GM19025 (cell line): ENCODE data around the gene IRF2.

Experiments used
- ATAC-seq: cut with Tn5 transposase; IDR thresholded peaks from one replicate; pipeline ENCODE4 v1.9.1; 2021; ENCODE audit warnings: mild to moderate bottlenecking, low read depth, moderate library complexity; ENCODE audit not compliant: unreplicated experiment

Gene IRF2

GRCh38 chr4:184451726-184452125 is 22.6 kb downstream of the IRF2 start:
- no peak for ATAC-seq

DNA sequence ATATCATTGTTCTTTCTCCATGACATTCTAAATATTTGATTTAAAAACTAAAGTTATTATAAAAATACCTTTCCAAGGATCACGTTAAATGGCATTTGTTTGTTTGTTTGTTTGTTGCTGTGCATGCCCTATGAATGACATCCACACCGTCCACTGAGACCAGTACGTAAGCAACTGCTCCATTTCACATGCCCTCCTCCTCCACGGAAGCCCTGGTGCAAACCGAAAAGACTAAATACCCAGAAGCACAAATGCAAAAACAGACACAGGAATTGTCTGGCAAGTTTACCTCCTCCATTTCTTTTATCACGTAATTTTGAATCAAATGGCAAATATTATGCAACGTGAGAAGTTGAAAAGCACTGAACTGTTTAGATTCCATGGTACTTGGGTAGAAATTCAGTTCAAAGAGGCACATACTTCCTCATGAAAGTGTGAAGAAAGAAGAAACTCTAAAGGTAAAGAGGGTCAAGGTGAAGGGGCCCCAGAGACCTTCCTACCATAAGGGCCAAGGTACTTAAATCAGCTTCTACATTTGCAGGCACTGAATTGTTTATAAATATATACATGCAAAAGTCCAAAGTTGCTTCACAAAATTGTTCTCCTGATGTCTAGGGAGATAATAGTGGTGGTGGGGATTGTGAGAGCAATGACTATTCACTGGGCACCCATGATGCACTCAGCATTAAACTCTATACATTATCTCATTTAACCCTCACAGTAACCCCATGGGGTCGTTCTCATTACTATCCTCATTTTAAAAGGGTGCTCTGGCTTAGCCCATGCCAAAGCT is 23.4 kb downstream of the IRF2 start:
- no peak for ATAC-seq

DNA sequence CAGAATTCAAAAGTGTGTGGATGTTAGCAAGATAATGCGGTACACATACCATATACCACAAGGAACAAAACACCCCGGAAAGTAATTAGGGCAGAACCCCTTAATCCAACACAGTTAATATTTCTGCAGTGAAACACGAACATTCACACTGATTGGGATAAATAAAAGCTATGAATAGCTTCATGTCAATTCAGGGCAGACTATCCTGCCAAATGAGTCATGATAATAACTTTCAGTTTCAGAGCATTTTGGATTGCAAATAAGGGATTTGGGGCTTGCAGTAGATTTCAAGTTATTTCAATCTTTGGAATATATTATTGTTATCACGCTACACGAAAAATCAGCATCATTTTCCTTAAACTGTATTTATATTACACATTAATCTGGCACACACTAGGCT is 24.3 kb downstream of the IRF2 start:
- no peak for ATAC-seq

DNA sequence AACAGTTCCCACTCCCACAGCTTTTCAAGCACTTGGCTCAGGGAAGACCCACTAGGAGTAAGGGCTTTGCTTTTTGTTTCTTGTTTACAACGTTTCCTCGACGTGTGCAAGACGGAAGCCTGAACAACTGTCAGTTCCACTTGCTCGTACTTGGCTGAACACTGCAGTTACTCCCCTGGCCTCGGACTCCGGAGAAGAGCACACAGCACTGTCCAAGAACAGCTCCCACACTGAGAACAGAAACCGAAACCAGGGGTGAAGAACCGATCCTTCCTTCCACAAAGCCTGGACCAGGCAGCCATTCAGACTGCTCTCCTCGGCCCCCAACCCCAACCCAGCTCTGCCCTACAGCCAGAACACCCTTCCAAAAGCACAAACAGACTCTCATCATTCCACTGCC is 25.5 kb downstream of the IRF2 start:
- no peak for ATAC-seq

GRCh38 chr4:184448141-184448540 is 26.2 kb downstream of the IRF2 start:
- ATAC-seq: no peak

- ATAC-seq: no peak
These were observed 26.7 kb downstream of the IRF2 start for GRCh38 chr4:184447664-184448063.

DNA sequence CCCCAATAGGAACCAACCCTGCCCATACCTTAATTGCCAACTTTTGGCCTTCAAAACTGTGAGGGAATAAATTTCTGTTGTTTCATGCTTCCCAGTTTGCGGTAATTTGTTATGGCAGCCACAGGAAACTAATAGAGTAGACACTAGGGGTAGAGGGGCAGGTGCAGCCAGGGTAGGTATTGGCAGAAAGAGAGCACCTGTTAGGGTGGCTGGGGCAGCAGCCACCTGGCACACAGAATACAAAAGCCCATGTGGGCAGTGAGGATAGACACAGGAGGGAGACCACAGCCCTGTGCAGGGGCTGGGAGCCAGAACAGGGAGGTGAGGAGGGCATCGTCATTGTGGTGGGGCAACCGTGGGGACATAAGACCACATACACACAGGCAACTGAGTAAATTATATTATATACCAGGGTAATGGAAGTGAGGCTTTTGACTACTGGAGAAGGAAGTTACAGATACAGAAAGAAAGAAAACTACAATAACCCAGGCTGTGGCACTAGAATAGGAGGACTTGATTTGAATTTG is 28.2 kb downstream of the IRF2 start:
- no peak for ATAC-seq

- ATAC-seq: no peak
These were observed 29.4 kb downstream of the IRF2 start for GRCh38 chr4:184444953-184445309.

DNA sequence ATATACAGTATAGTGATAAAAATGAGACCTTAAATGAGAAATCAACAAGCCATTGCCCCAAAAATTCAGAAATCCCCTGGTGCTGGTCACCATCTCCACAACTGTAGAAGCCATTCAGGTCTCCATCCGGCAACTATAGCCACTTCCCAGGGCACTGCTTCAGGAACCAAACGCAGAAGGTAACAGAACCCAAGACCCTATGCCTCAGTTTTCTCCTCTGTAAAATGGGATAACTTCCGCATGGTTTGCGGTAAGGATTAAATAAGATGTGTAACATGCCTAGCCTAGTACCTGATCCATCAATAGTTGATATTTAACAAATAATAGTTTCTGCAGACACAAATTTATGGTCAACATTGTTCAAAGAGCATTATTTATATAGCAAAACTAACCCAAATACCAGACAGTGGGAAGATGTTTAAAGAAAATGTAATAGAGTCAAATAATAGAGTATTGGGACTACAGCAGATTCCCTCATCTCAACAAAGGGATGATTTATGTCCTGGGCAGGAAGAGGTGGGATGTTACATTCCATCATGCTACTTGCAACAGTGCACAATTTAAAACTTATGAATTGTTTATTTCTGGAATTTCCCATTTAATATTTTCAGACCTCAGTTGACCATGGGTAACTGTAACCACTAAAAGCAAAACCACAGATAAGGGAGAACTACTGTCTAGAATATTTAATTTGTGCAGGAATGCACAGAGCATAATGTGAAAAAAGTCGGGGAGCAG is 30.0 kb downstream of the IRF2 start:
- ATAC-seq: no peak

- ATAC-seq: no peak
These were observed 31.0 kb downstream of the IRF2 start for GRCh38 chr4:184443318-184443717.

- ATAC-seq: no peak
These were observed 32.1 kb downstream of the IRF2 start for GRCh38 chr4:184442314-184442635.

DNA sequence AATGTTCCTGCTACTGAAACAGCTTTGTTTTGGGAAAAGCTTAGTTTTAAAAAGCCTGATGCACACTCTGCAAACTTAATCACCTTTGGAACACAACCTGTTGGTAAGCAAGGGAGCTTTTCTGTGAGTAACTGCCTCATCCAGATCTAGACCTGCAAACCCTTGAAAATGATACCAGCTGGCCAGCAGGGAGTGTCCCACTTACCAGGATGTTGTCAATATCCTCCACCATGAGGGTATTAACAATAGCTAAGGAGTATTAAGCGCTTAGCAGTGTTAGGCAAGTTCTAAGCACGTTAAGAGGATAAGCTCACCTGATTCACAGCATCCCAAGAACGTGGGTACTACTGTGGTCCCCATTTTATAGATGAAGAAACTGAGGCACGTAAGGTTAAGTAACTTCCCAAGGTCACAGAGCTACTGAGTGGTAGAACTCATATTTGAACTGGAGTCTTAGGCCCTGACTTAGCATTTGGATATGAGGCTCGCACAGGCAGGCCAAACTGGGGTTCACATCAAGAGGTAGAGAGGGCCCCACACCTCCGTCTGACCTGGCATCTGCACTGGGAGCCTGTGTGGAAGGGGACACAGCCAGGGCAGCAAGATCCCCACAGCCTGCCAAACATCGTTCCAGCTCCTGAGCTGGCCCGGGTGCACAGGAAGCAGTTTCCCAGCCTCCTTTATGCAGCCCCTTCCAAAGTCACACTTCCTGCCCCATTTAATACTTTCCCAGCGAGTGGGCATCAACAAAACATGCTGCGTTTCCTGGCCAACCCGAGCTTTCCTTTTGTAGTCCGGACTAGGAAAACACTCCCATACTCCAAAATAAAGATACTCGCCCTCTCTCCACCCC is 32.7 kb downstream of the IRF2 start:
- ATAC-seq: no peak

- no peak for ATAC-seq
These were observed 33.6 kb downstream of the IRF2 start for GRCh38 chr4:184440595-184441358.

GRCh38 chr4:184439856-184440594 is 34.3 kb downstream of the IRF2 start:
- no peak for ATAC-seq

- no peak for ATAC-seq
These were observed 35.0 kb downstream of the IRF2 start for GRCh38 chr4:184439386-184439785.

DNA sequence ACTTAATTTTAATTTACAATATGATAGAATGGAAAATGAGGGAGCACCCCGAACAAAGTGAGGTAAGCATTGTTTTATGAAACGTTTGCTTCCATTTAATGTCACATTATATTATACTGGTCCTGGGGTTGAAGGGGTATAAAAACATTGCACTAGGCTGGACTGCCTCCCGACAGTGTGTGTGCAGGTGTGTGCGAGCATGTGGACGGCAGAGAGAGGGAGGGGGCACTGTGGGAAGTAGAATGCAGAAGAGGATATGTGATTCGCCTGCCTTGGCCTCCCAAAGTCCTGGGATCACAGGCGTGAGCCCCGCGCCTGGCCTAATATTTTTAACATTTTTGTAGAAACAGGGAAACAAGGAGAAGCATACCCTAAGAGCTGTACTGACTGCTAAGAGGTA is 36.0 kb downstream of the IRF2 start:
- no peak for ATAC-seq

GRCh38 chr4:184437565-184438265 is 36.6 kb downstream of the IRF2 start:
- no peak for ATAC-seq

DNA sequence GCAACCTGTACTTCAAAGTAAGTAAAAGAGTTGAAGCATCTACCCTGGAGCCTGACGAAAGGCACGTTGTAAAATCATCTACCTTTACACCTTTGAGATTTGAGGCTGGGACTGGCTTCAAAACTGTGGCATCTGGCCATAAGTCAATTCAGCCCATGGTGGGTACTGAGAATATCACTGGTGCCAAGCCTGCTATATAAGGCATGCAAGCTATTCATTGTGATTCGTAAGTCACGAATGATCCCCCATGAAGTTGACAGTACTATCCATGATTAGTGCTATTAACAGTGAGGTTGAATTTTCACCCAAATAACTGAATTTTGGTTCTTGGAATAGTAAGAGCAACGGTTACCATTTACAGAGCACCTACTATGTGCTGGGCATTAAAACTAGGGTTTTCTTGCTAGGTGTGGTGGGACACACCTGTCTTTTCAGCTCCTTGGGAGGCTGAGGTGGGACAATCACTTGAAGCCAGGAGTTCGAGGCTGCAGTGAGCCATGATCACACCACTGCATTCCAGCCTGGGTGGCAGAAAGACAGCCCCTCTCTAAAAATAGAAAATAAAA is 39.8 kb downstream of the IRF2 start:
- no peak for ATAC-seq

DNA sequence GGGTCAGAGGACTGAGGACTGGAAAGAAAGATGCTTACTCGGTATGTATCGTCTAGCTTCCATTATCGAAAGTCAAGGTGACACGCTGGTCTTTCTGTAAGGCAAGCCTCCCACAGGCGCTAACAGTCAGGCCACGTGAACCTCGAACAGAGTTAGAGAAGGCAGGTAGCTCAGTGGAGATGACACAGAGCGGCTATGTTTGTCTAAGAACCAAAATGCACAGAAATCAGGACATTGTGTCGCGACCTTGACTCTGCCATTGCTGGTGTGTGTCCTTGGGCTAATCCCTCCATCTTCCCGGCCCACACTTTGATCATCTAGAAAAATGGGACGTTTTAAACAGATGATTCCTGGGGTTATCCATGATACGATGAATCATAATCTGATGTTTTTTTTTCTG is 40.3 kb downstream of the IRF2 start:
- ATAC-seq: no peak
